ENCODE data around the gene TMEM132E. TPM values are rescaled to one million over a fixed set of nuclear protein-coding genes. Genes with fewer than 3 reads are reported as not detected.

The TMEM132E gene
- total RNA-seq = not detected
- under 1 TPM in 1 of 3 donors, not detected in 2; 0.10 TPM for polyA plus RNA-seq

DNA sequence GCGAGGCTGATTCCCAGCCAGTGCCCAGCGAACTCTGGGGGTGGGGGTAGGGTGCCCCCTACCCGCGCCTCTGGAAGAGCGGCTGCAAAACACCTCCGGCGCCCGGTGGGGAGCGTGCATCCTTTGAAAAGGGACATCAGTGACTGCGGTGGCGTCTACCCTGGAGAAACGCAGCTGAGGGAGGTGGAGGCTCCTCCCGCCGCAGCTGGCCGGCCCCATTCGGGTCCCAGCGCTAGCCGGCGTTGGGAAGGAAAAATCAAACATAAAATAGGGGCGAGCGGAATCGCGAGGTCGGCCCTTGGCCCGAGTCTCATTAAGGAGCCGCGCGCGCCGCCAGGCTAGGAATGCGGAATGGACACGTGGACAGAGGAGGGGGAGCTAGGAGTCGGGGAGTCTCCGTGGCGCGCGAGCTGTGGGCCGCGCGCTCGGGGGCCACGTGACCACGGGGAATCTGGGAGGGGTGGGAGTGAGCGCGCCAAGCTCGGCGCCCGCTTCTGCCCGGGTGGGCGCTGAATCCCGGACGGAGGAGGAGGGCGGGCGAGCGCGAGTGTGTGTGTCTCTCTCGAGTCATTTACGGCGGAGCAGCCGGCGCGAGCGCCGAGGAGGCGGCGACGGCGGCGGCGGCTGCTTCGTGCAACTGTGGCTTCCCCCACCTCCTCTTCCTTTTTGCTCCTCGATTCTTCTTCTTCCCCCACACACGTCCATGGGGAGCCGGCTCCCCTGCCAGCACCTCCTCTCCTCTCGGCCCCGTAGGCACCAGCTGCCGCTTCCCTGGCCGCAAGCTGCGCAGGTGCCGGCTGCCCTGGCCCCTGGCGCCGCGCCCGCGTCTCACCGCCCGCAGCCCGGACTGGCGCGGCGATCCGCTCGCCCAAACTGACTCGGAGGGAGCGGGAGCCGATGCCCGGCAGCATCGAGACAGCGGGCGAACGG lies at the start of gene TMEM132E:
TSS of gene TMEM132E (plus strand) at position 566 of the 930 bp plus-strand sequence. CDS start 1,495 bp downstream, outside the sequence.
- intact Hi-C loops (cut with DNase I) = no loop called here
- peak; percentile 71 for DNase-seq
- peak within 1 kb of the TSS; percentile 35 to 60 (median 54) for H3K4me3 ChIP-seq
- H3K36me3 ChIP-seq = no peaks in the 10 kb centered on the region
- peaks cover 0 to 3% (median 0%) of the 10 kb centered on the region in 4 donors for H3K9me3 ChIP-seq
- peaks cover 43 to 89% (median 58%) of the 10 kb centered on the region in 3 donors for H3K27me3 ChIP-seq
- 1% methylated on average over 101 of the region's 101 CpGs for WGBS, 2 donors
- peak in 1 of 4 donors; percentile 12 for TF ChIP-seq POLR2AphosphoS5 (IDR thresholded peaks at IDR 0.05)
- TF ChIP-seq POLR2A (IDR thresholded peaks at IDR 0.05) = no peak
- no peak within 1 kb of the TSS for H3K27ac ChIP-seq
- H3K4me1 ChIP-seq = peaks cover 0 to 37% (median 35%) of the 10 kb centered on the region in 4 donors

- H3K4me3 ChIP-seq = no peak overlapping the region
- peaks cover 0 to 46% (median 10%) of the 10 kb centered on the region in 3 donors for H3K27me3 ChIP-seq
- H3K27ac ChIP-seq = no peak overlapping the region
- no peak for DNase-seq
- no peaks in the 10 kb centered on the region for H3K36me3 ChIP-seq
- no peaks in the 10 kb centered on the region for H3K9me3 ChIP-seq
- WGBS, 2 donors = 23 to 31% methylated on average over 3 of the region's 3 CpGs
- H3K4me1 ChIP-seq = no peaks in the 10 kb centered on the region
- TF ChIP-seq POLR2A (IDR thresholded peaks at IDR 0.05) = no peak
- TF ChIP-seq EP300 (IDR thresholded peaks at IDR 0.05) = no peak
- TF ChIP-seq POLR2AphosphoS5 (IDR thresholded peaks at IDR 0.05) = no peak
- TF ChIP-seq CTCF (IDR thresholded peaks at IDR 0.05) = no peak
- intact Hi-C loops (cut with DNase I) = loop anchor here (10.0 kb wide), 1 partner anchor 106 kb away; no protein-coding TSS in a partner anchor
Observed at GRCh38 chr17:34530918-34531317, 48.5 kb upstream of the TMEM132E start.

GRCh38 chr17:34532281-34533065 lies 46.9 kb upstream of the TMEM132E start:
- H3K27ac ChIP-seq = no peak overlapping the region
- WGBS, 2 donors = 30 to 39% methylated on average over 6 of the region's 6 CpGs
- H3K36me3 ChIP-seq = no peaks in the 10 kb centered on the region
- no peak for TF ChIP-seq CTCF (IDR thresholded peaks at IDR 0.05)
- no peak for TF ChIP-seq POLR2A (IDR thresholded peaks at IDR 0.05)
- TF ChIP-seq EP300 (IDR thresholded peaks at IDR 0.05) = no peak
- no peak for TF ChIP-seq POLR2AphosphoS5 (IDR thresholded peaks at IDR 0.05)
- intact Hi-C loops (cut with DNase I) = loop anchor here (10.0 kb wide), 1 partner anchor 108 kb away; no protein-coding TSS in a partner anchor
- peaks cover 0 to 50% (median 6%) of the 10 kb centered on the region in 3 donors for H3K27me3 ChIP-seq
- no peak overlapping the region for H3K4me3 ChIP-seq
- no peaks in the 10 kb centered on the region for H3K4me1 ChIP-seq
- H3K9me3 ChIP-seq = no peaks in the 10 kb centered on the region
- no peak for DNase-seq

GRCh38 chr17:34533806-34534527 lies 45.4 kb upstream of the TMEM132E start:
- Histone ChIP-seq H3K36me3 (no peaks in the 10 kb centered on the region), H3K9me3 (no peaks in the 10 kb centered on the region), H3K27me3 (peaks cover 0 to 44% (median 0%) of the 10 kb centered on the region in 3 donors), H3K4me3 (no peak overlapping the region), H3K27ac (no peak overlapping the region), H3K4me1 (no peaks in the 10 kb centered on the region)
- WGBS, 2 donors = 69 to 72% methylated on average over 6 of the region's 6 CpGs
- intact Hi-C loops (cut with DNase I) = loop anchor here (10.0 kb wide), 1 partner anchor 109 kb away; no protein-coding TSS in a partner anchor
- no peak for TF ChIP-seq POLR2A (IDR thresholded peaks at IDR 0.05)
- TF ChIP-seq POLR2AphosphoS5 (IDR thresholded peaks at IDR 0.05) = no peak
- TF ChIP-seq CTCF (IDR thresholded peaks at IDR 0.05) = no peak
- no peak for TF ChIP-seq EP300 (IDR thresholded peaks at IDR 0.05)
- DNase-seq = no peak
